EL (cell line): ENCODE data around the gene DENND4A.
A peak's percentile ranks its signal among the peaks of the same experiment; 100 is the strongest.
"Not testable (repeated sequence)": the region's sequence is repeated elsewhere in the genome, so short reads cannot be mapped to it uniquely, and the experiment has no call there.

Source experiments
- DNase-seq: peaks from one replicate; pipeline ENCODE4 v3.0.0-alpha.2; 2016

Gene DENND4A

DNA sequence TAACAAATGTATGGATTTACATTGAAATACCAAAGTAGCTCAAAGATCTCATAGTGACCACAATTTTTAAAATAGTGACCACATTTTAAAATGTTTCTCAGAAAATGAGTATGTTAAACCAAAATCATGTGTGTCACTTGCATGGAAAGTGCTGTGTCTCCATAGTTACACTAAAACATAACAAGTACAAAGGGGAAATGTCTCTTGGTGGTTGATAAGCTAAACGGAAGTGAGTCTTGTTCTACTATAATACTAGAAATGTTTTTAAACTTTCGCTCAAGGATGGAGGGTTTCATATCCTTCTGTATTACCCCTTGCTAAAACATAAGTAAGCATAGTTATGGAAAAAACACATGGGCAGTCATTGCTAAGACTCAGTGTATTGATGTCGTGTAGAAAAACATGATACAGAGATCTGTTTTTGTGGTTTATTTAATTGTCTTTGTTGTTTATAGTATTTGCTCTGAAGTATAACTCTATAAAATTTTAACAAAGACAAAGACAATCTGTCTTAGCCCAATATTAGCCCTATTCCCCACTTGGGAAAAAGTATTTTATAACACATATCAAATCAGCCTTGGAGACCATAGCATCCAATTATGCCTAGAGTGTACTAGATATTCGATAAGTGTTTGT is 27.0 kb upstream of the DENND4A start:
- DNase-seq: no peak

DNA sequence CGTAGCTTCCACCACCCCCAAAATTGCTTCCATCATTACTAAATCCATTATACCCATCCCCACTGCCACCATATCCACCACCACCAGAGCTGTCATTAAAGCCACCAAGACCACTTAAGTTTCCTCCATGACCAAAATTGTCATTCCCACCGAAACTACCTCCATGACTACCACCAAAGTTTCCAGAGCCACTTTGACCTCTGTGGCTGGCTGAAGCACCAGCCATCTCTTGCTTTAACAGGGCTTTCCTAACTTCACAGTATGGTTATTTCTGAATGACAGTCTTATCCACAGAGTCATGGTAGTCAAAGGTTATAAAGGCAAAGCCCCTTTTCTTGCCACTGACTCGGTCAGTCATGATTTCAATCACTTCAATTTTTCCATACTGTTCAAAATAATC is 24.3 kb upstream of the DENND4A start:
- DNase-seq: no peak

DNA sequence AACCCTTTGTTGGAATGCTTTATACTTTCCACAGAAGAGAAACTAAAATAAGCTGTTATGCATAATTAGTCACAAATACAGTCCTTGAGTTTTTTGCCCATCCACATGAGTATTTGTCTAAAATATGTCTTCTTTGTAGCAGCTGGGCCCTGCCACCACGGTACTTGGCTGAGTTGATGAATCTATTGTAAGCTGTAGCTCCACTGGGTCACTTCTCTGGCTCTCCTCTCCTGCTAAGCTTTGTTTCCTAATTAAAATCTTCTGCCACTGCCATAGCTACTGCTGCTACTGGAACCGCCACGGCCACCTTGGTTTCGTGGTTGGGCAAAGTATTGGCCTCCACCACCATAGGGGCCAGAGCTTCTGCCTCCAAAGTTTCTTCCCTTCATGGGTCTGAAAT is 23.9 kb upstream of the DENND4A start:
- not testable (repeated sequence) for DNase-seq

DNA sequence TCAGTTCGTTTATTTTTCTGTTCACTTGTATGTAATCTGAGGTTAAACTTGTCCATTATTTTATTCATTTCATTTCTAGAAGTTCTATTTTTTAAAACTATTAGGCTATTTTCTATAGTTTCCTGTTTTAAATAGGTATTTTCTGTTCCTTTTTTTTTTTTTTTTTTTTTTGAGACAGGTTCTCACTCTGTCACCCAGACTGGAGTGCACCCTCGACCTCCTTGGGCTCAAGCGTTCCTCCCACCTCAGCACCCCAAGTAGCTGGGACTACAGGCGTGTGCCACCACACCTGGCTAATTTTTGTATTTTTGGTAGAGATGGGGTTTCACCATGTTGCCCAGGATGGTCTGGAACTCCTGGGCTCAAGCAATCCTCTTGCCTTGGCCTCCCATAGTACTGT is 22.2 kb upstream of the DENND4A start:
- not testable (repeated sequence) for DNase-seq

DNA sequence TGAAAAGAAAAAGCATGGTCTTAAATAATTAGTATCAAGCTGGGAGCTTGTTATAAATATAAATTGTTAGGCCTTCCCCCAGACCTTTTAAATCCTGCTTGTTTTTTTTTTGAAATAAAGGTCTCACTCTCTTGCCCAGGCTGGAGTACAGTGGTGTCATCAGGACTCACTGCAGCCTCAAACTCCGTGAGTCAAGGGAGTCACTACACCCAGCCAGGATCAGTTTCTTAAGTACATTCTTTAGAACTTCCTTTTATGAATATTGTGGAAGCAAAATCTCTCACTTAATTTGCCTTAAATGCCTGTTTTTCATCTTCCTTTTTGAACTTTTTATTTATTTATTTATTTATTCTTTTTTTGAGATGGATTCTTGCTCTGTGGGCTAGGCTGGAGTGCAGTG is 20.8 kb upstream of the DENND4A start:
- no peak for DNase-seq

DNA sequence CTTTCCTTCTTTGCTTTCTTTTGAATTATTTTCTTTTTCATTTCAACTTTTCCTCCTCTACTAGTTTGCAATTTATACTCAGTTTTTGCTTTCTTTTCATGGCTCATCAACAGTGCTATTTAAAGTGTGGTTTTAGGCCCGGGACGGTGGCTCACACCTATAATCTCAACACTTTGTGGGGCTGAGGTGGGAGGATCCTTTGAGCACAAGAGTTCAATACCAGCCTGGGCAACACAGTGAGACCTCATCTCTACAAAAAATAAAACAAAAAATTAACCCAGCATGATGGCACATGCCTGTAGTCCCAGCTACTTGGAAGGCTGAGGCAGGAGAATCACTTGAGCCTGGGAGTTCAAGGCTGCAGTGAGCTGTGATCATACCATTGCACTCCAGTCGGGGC is 20.4 kb upstream of the DENND4A start:
- no peak for DNase-seq

DNA sequence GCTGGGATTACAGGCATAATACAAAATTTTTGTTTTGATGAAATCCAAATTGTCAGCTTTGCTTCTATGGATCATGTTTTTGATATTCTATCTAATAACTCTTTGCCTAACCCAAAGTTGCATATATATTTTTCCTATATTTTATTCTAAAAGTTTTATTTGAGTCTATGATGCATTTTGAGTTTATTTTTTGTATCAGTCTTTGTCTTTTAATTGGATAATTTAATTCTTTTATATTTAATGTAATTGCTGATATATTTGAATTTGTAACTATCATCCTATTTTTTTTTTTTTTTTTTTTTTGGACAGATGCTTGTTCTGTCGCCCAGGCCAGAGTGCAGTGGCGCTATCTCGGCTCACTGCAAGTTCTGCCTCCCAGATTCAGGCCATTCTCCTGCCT is 19.7 kb upstream of the DENND4A start:
- no peak for DNase-seq

- DNase-seq: not testable (repeated sequence)
Measured at GRCh38 chr15:65811011-65811733, 19.1 kb upstream of the DENND4A start.

DNA sequence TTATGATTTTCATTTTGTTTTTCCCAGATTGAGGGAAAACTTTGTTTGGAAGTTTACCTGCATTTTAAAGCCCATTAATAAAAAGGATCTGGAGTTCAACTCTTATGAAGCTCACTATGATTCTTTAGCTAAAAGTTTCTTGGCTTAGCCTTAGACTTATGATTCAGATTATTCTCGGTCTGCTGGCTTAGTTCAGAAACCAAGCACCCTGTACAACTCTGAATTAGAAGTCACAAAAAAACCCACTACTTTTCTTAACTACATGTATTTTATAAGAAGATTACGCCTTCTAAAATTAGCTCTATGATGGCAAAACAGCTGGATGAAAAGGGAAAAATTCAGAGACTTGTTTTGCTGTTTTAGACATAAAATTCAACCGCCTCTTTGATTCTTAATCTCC is 14.3 kb upstream of the DENND4A start:
- DNase-seq: no peak

DNA sequence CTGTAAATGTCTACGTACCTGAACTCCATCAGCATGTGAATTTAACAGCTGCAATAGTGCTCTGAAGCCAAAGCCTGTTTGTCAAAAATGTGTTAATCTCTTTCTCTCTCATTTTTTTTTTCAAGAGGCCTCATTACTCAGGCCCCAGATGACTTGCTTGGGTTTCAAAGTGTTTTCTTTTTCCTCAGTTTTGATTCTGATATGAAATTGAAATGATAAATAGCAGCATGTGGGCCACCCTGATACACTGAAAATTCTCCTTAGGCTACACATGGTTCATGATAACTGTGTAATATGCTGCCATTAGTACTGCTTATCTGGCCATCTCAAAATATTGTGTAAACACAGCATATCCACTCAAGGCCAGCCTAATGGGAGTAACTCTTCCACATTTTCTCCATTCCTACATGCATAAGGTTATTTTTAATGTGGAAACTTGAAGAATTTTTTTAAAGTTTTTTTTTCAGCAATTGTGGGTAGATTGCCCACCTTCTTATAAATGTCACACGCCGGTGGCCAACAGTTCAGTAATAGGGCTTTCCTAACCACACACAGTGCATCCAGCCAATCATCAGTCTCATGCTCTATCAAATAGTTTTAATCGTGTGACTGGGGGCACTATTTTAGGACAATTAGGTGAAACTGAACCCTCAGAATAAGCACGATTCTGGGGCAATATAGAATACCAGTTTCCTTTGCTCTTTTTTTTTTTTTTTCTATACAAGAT is 13.1 kb upstream of the DENND4A start:
- DNase-seq: no peak

GRCh38 chr15:65804252-65804931 is 12.3 kb upstream of the DENND4A start:
- no peak for DNase-seq

DNA sequence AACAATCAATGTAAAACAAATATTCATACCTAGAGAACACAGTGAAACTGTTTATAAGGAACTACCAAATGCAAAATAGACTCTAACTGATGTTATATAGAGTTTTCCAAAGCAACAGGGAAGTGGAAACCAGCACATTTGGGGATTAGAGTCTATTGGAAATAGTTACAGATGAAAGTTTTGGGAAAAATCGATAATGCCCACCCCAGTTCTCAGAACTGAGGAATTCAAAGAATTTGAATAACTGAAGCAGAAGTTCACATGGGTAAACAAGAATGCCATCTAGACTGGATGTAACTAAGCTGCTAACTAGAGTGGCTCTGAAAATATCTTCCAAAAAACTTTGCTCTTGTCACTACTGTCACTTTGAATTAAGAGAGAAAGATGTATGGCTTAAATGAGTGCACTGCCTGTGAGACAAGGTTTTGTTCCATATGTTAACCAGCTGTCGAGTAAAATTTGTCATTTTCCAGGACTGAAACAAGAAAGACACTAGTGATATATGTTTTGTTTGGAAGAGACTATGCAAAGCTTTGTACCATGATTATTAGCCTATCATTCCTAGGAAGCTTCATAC is 9.2 kb upstream of the DENND4A start:
- DNase-seq: no peak

DNA sequence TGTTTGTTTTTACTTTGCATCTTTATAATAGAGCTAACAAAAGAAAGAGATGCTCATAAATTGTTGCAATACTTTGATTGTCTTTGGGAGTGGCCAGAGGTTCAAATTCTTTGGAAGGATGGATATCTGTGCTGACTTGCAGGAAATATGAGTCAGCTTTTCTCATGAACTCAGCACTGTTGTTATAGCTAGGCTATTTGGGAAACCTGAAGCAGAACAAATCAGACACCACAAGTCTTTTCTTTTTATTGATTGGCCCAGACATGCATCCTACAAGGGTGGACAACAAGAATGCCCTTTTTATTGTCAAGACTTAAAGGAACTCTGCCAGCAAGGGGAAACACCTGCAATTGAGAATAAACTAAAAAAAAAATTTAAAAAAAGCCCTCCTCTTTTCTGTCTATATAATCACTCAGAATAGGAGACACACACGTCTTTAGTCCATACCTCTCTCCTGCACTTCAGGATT is 4.6 kb upstream of the DENND4A start:
- DNase-seq: peak; percentile 65

DNA sequence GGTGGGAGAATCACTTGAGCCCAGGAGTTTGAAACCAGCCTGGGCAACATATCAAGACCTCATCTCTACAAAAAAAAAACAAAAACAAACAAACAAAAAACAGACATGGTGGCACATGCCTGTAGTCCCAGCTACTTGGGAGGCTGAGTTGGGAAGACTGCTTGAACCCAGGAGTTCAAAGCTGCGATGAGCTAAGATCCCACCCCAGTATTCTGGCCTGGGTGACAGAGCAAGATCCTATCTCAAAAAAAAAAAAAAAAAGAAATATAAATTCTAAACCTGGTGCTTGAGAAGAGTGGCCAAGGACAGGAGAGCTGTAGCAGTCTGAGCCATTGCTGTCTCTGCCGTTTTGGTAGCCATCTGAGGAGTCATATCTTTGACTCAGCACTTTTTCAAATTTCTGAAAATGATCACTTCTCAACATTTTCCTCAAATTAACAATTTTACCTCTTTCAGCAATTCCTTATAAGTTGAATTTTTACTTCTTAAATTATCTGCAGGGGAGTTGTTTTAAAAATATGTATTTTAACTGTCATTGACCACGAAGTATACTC is 3.6 kb upstream of the DENND4A start:
- no peak for DNase-seq

GRCh38 chr15:65793818-65794104 is 1.7 kb upstream of the DENND4A start:
- DNase-seq: no peak

DNA sequence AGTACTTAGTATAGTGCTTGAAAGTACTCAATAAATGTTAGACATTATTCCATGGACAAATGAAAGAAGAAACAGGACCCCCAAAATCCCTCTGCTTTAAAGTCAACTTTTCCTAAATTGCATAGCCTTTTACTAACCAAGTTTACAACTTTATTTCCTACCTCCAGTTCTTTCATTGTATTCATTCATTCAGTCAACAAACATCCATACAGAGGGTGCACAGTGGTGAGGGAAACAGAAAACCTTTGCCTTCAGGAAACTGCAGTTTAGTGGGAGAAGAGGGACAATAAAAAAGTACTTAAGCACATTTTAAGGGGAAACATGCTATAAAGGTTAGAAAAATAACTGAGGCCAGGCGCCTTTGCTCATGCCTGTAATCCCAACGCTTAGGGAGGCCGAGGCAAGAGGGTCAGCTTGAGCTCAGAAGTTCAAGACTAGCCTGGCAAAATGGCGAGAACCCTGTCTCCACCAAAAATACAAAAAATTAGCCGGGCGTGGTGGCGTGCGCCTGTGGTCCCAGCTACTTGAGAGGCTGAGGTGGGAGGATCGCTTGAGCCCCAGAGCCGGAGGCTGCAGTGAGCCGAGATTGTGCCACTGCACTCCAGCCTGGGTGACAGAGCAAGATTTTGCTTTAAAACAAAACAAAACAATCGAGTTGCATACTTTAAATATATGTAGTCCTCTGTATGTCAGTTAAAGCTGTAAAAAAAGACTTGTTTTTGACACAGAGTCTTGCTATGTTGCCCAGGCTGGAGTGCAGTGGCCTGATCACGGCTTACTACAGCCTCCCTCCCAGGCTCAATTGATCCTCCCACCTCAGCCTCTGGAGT is 1.1 kb upstream of the DENND4A start:
- no peak for DNase-seq

DNA sequence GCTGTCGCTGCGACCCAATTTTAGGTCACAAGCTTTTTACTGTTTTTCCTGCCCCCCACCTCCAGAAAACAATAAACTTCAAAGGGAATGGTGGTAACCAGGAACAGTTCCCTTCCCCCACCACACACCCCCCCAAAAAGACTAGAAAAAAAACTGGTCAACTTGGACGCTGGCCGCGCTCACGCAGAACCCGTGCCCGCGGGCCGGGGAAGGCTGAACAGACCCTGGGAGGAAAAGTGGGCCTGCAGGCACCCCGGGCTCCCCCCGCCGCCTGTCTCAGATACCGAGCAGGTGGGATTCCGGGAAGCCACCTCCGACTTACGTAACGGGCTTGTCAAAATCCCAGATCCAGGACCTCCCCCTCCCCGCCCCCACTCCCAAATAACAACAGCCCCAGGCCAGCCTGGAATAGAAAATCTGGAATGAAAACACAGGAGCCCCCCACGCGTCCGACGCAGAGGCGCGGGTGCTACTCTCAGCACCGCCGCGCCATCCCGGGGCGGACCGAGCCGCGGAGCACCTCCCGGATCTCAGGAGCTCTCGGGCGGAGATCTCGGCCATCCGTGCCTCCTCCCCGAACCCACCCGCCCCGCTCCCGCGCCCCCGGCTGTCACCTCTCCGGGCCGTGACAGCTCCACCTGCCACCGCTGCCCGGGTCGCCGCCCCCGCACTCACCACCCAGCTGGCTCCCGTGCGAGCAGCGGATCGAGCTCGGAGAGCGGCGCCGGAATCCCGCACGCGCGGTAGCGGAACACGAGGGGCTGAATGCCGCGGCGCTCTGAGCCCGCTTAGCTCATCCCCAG is 557 bp downstream of the DENND4A start:
- DNase-seq: peak; percentile 58

DNA sequence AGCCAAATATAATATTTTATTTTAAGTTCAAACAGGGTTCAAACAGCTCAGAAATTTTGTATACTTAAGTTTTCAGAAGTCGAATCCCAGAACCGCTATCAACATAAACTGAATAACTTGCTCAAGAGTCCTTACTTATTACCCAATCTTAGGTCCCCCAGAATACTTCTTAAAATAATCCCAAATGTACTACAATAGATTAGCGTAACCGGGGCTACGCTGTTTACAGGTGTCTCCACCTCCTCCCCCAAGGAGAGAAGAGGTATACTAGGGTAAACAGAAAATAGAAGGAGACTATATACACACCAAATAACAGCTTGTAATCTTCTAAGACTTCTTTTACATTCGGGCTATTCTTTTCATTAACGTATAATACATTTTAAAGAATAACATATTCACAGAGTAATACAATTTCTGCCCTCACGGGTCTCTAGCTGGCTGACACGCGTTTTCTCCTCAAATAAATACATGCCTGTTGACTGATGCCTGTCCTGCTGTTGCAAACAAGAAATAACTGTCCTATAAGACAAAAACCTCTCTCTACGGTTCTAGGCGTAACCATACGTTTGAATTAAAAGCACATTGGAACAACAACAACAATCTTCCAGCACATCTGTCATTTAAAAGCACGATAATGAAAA is 1.3 kb downstream of the DENND4A start:
- DNase-seq: peak; percentile 21

- no peak for DNase-seq
Measured at GRCh38 chr15:65789759-65790425, 2.2 kb downstream of the DENND4A start.

GRCh38 chr15:65789105-65789504 is 3.0 kb downstream of the DENND4A start:
- no peak for DNase-seq
